HEK293 (cell line): ENCODE measurements around the gene SARS1.

Experiments used
- CTCF ChIA-PET: fragments of 350-600 bp; formaldehyde crosslinking; extraction: SDS; loops from one replicate; lab custom pipeline; 2021; ENCODE audit warnings: antibody characterized with exemption; lab: Yijun Ruan, JAX
- POLR2A ChIA-PET: fragments of 300-600 bp; formaldehyde crosslinking; extraction: SDS; loops from one replicate; lab custom pipeline; 2020; ENCODE audit warnings: antibody characterized with exemption, inconsistent platforms; lab: Yijun Ruan, JAX
- H3K27ac ChIP-seq: fragments of 200-500 bp; sonication (Bioruptor generic); 2 replicates; pipeline ENCODE4 v1.5.1; 2014; ENCODE audit warnings: low read depth, low read length, control low read depth, inconsistent platforms; ENCODE audit errors: extremely low read depth
- H3K36me3 ChIP-seq, 2 experiments: fragments of 200-500 bp in 1 of 2; sonication (Bioruptor generic) in 1 of 2; 1 replicate in 1 of 2; 2 replicates in 1 of 2; pipeline ENCODE4 v1.5.1; 2014 to 2017; ENCODE audit warnings: inconsistent platforms in 2 of 2, low read length in 2 of 2; ENCODE audit not compliant: control insufficient read depth in 2 of 2, insufficient read depth in 1 of 2
- H3K4me1 ChIP-seq: fragments of 200-500 bp; sonication (Bioruptor generic); 2 replicates; pipeline ENCODE4 v1.5.1; 2014; ENCODE audit warnings: mild to moderate bottlenecking, low read length, inconsistent platforms; ENCODE audit not compliant: control insufficient read depth, insufficient read depth
- H3K4me3 ChIP-seq: 2 replicates; pipeline ENCODE4 v1.5.1; 2011; ENCODE audit warnings: low read depth, mild to moderate bottlenecking, control low read depth, low read length, moderate library complexity
- H3K9me3 ChIP-seq: fragments of 200-500 bp; sonication (Bioruptor generic); 2 replicates; pipeline ENCODE4 v1.5.1; 2014; ENCODE audit warnings: low read depth, low read length, inconsistent platforms; ENCODE audit not compliant: control insufficient read depth, insufficient read depth
- BCL11A ChIP-seq: fragments of 450-650 bp; formaldehyde crosslinking; IDR thresholded peaks from 2 replicates; pipeline ENCODE4 v1.5.1; 2016; ENCODE audit warnings: low read depth, missing biosample characterization, missing genetic modification characterization
- GLIS2 ChIP-seq: fragments of 450-650 bp; formaldehyde crosslinking; IDR thresholded peaks from 2 replicates; pipeline ENCODE4 v1.5.1; 2016; ENCODE audit warnings: missing biosample characterization, missing genetic modification characterization
- KLF1 ChIP-seq: fragments of 450-650 bp; formaldehyde crosslinking; IDR thresholded peaks from 2 replicates; pipeline ENCODE4 v1.5.1; 2016; ENCODE audit warnings: missing biosample characterization, missing genetic modification characterization
- KLF9 ChIP-seq: fragments of 450-650 bp; formaldehyde crosslinking; IDR thresholded peaks from 2 replicates; pipeline ENCODE4 v1.5.1; 2016; ENCODE audit warnings: missing biosample characterization, missing genetic modification characterization, low read depth
- ZEB2 ChIP-seq: fragments of 450-650 bp; formaldehyde crosslinking; IDR thresholded peaks from 2 replicates; pipeline ENCODE4 v1.5.1; 2016; ENCODE audit warnings: missing biosample characterization, missing genetic modification characterization
- ZFHX2 ChIP-seq: fragments of 450-650 bp; formaldehyde crosslinking; conservative IDR thresholded peaks from 2 replicates; pipeline ENCODE4 v1.5.1; 2016; ENCODE audit warnings: missing biosample characterization, missing genetic modification characterization
- ZNF133 ChIP-seq: fragments of 450-650 bp; formaldehyde crosslinking; IDR thresholded peaks from 2 replicates; pipeline ENCODE4 v1.5.1; 2016; ENCODE audit warnings: missing biosample characterization, missing genetic modification characterization
- ZNF174 ChIP-seq: fragments of 450-650 bp; formaldehyde crosslinking; IDR thresholded peaks from 2 replicates; pipeline ENCODE4 v1.5.0; 2017; ENCODE audit warnings: missing biosample characterization, mild to moderate bottlenecking, missing genetic modification characterization
- ZNF2 ChIP-seq: fragments of 450-650 bp; formaldehyde crosslinking; IDR thresholded peaks from 2 replicates; pipeline ENCODE4 v1.5.1; 2016; ENCODE audit warnings: missing biosample characterization, missing genetic modification characterization
- ZNF426 ChIP-seq: fragments of 450-650 bp; formaldehyde crosslinking; IDR thresholded peaks from 2 replicates; pipeline ENCODE4 v1.5.1; 2017; ENCODE audit warnings: missing biosample characterization, missing genetic modification characterization, mild to moderate bottlenecking, inconsistent platforms, moderate library complexity
- ZNF510 ChIP-seq: fragments of 450-650 bp; formaldehyde crosslinking; IDR thresholded peaks from 2 replicates; pipeline ENCODE4 v1.5.1; 2018; ENCODE audit warnings: mild to moderate bottlenecking, missing genetic modification characterization, missing biosample characterization; ENCODE audit not compliant: insufficient replicate concordance
- ZNF600 ChIP-seq: fragments of 450-650 bp; formaldehyde crosslinking; IDR thresholded peaks from 2 replicates; pipeline ENCODE4 v1.5.1; 2016; ENCODE audit warnings: missing biosample characterization, missing genetic modification characterization
- ZNF621 ChIP-seq: fragments of 450-650 bp; formaldehyde crosslinking; IDR thresholded peaks from 2 replicates; pipeline ENCODE4 v1.5.1; 2017; ENCODE audit warnings: missing biosample characterization, missing genetic modification characterization
- ZNF707 ChIP-seq: fragments of 450-650 bp; formaldehyde crosslinking; IDR thresholded peaks from 2 replicates; pipeline ENCODE4 v1.5.1; 2016; ENCODE audit warnings: missing biosample characterization, missing genetic modification characterization
- ZSCAN23 ChIP-seq: fragments of 450-650 bp; formaldehyde crosslinking; IDR thresholded peaks from 2 replicates; pipeline ENCODE4 v1.5.1; 2016; ENCODE audit warnings: missing biosample characterization, missing genetic modification characterization
- TF ChIP-seq, protein P1 (sequence below): fragments of 450-650 bp; formaldehyde crosslinking; IDR thresholded peaks from 2 replicates; pipeline ENCODE4 v1.5.1; 2016; ENCODE audit warnings: missing biosample characterization, missing genetic modification characterization
- TF ChIP-seq, protein P2 (sequence below): fragments of 450-650 bp; formaldehyde crosslinking; IDR thresholded peaks from 2 replicates; pipeline ENCODE4 v1.5.1; 2016; ENCODE audit warnings: missing biosample characterization, missing genetic modification characterization
- TF ChIP-seq, protein P3 (sequence below): fragments of 450-650 bp; formaldehyde crosslinking; IDR thresholded peaks from 2 replicates; pipeline ENCODE4 v1.5.1; 2016; ENCODE audit warnings: missing biosample characterization, missing genetic modification characterization
- TF ChIP-seq, protein P4 (sequence below): fragments of 450-650 bp; formaldehyde crosslinking; IDR thresholded peaks from 2 replicates; pipeline ENCODE4 v1.5.1; 2017; ENCODE audit warnings: missing biosample characterization, missing genetic modification characterization

SARS1 gene

DNA sequence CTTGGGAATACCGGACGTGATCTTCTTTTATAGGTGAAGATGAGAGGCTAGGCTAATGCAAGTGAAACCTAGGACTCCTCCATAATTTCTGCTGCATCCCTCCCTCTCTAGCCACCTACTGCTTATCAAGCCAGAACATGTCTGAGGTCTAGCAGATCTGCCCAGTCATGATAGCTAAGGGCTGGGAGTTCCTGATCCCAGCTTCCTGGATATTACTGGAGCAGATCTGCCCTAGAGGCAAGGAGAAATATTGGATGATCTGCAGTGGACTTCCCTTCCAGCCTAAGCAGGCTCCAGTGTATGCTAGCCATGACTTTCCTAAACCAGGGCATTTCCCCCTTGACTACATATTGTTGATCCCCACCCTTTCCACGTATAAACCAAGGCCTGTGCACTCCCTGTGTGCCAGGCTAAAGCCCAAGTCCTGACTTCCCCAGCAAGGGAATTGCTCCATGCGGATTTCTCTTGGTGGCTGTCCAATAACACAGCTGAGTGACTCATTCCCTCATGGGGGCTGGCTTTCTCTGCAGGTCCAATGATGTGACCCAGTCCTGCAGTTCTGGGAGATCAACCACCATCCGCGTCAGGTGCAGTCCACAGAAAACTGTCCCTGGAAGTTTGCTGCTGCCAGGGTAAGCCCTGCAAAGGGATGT lies 15.5 kb upstream of the SARS1 start (continued):
- TF ChIP-seq, protein P1, sequence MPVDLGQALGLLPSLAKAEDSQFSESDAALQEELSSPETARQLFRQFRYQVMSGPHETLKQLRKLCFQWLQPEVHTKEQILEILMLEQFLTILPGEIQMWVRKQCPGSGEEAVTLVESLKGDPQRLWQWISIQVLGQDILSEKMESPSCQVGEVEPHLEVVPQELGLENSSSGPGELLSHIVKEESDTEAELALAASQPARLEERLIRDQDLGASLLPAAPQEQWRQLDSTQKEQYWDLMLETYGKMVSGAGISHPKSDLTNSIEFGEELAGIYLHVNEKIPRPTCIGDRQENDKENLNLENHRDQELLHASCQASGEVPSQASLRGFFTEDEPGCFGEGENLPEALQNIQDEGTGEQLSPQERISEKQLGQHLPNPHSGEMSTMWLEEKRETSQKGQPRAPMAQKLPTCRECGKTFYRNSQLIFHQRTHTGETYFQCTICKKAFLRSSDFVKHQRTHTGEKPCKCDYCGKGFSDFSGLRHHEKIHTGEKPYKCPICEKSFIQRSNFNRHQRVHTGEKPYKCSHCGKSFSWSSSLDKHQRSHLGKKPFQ (tag by site-specific recombination), result no peak
- TF ChIP-seq, protein P2, sequence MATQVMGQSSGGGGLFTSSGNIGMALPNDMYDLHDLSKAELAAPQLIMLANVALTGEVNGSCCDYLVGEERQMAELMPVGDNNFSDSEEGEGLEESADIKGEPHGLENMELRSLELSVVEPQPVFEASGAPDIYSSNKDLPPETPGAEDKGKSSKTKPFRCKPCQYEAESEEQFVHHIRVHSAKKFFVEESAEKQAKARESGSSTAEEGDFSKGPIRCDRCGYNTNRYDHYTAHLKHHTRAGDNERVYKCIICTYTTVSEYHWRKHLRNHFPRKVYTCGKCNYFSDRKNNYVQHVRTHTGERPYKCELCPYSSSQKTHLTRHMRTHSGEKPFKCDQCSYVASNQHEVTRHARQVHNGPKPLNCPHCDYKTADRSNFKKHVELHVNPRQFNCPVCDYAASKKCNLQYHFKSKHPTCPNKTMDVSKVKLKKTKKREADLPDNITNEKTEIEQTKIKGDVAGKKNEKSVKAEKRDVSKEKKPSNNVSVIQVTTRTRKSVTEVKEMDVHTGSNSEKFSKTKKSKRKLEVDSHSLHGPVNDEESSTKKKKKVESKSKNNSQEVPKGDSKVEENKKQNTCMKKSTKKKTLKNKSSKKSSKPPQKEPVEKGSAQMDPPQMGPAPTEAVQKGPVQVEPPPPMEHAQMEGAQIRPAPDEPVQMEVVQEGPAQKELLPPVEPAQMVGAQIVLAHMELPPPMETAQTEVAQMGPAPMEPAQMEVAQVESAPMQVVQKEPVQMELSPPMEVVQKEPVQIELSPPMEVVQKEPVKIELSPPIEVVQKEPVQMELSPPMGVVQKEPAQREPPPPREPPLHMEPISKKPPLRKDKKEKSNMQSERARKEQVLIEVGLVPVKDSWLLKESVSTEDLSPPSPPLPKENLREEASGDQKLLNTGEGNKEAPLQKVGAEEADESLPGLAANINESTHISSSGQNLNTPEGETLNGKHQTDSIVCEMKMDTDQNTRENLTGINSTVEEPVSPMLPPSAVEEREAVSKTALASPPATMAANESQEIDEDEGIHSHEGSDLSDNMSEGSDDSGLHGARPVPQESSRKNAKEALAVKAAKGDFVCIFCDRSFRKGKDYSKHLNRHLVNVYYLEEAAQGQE, result peak; percentile 35; the same call in 1 of the 2 replicates
- TF ChIP-seq KLF1 (tag by site-specific recombination) (no peak), ZNF2 (tag by site-specific recombination) (no peak), BCL11A (tag by site-specific recombination) (no peak), ZEB2 (tag by site-specific recombination) (no peak), ZNF707 (tag by site-specific recombination) (no peak), ZNF174 (no peak), ZNF133 (tag by site-specific recombination) (no peak), KLF9 (tag by site-specific recombination) (no peak), ZNF426 (tag by site-specific recombination) (no peak), ZFHX2 (tag by site-specific recombination) (no peak), ZSCAN23 (no peak), ZNF600 (tag by site-specific recombination) (peak; percentile 74), ZNF510 (tag by site-specific recombination) (no peak), ZNF621 (tag by site-specific recombination) (no peak)
- TF ChIP-seq, protein P3, sequence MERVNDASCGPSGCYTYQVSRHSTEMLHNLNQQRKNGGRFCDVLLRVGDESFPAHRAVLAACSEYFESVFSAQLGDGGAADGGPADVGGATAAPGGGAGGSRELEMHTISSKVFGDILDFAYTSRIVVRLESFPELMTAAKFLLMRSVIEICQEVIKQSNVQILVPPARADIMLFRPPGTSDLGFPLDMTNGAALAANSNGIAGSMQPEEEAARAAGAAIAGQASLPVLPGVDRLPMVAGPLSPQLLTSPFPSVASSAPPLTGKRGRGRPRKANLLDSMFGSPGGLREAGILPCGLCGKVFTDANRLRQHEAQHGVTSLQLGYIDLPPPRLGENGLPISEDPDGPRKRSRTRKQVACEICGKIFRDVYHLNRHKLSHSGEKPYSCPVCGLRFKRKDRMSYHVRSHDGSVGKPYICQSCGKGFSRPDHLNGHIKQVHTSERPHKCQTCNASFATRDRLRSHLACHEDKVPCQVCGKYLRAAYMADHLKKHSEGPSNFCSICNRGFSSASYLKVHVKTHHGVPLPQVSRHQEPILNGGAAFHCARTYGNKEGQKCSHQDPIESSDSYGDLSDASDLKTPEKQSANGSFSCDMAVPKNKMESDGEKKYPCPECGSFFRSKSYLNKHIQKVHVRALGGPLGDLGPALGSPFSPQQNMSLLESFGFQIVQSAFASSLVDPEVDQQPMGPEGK (tag by site-specific recombination), result 0 out of 2 replicates have a peak, but pooled peaks have one; percentile 27
- TF ChIP-seq, protein P4, sequence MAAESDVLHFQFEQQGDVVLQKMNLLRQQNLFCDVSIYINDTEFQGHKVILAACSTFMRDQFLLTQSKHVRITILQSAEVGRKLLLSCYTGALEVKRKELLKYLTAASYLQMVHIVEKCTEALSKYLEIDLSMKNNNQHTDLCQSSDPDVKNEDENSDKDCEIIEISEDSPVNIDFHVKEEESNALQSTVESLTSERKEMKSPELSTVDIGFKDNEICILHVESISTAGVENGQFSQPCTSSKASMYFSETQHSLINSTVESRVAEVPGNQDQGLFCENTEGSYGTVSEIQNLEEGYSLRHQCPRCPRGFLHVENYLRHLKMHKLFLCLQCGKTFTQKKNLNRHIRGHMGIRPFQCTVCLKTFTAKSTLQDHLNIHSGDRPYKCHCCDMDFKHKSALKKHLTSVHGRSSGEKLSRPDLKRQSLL, result no peak

DNA sequence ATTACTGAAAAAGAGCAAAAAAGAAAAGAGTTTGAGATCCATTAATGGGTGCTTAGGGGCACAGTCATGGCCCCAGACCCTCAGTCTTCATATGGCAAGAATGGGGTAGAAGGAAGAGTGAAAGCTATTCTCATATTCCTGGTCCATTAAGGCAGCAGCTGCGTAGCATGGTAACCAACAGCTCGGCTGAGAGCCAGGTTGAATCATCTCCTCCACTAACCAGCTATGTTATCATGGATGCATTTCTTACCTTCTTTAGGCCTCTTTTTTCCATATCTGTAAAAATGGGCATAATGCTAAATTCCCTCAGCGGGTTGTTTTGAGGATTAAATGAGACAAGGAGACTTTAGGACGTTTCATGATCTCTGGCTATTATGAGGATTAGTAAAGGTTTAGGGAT lies 15.0 kb upstream of the SARS1 start:
- H3K4me1 ChIP-seq, result no peaks in the 10 kb centered on the region
- TF ChIP-seq GLIS2 (tag by site-specific recombination), result no peak
- TF ChIP-seq, all 188 proteins: peak for 0
- H3K27ac ChIP-seq, result no peak overlapping the region
- no peaks in the 10 kb centered on the region for H3K36me3 ChIP-seq
- CTCF ChIA-PET, result interaction anchor here (0.6 to 3.0 kb wide), 8 partner anchors 14 to 326 kb away, joined by 3 to 14 read pairs (median 3); partner anchors contain the start of genes ELAPOR1 and SORT1
- no peaks in the 10 kb centered on the region for H3K9me3 ChIP-seq
- no peak overlapping the region for H3K4me3 ChIP-seq
- POLR2A ChIA-PET, result interaction anchor here (2.4 kb wide), 1 partner anchor 99 kb away, joined by 10 read pairs; no protein-coding TSS in a partner anchor
